PC-9 (cell line): ENCODE data around the gene CDYL2.

Experiments
- CTCF ChIP-seq: fragments of 200-600 bp; sonication (generic); conservative IDR thresholded peaks from 2 replicates; pipeline ENCODE4 v1.6.1; 2017; ENCODE audit warnings: mixed run types, antibody characterized with exemption, mild to moderate bottlenecking, moderate library complexity
- EZH2 ChIP-seq: fragments of 200-600 bp; sonication (generic); IDR thresholded peaks from 2 replicates; pipeline ENCODE4 v1.8.0; 2017; ENCODE audit warnings: antibody characterized with exemption, low read depth

- no peak for TF ChIP-seq CTCF
- no peak for TF ChIP-seq EZH2
Observed at GRCh38 chr16:80733407-80733806, 71.0 kb downstream of the CDYL2 start.
